Activated CD8-positive, alpha-beta memory T cell treated with anti-CD3 and anti-CD28 coated beads, Interleukin-2, amount 50 U/mL, for 24 hours (primary cell): Measurements from ENCODE around the gene CD58.
A peak's percentile ranks its signal among the peaks of the same experiment; 100 is the strongest.

Experiments used
- DNase-seq: peaks from one replicate; pipeline ENCODE4 v3.0.0-alpha.2; 2020; ENCODE audit errors: extremely low read depth

The CD58 gene

DNA sequence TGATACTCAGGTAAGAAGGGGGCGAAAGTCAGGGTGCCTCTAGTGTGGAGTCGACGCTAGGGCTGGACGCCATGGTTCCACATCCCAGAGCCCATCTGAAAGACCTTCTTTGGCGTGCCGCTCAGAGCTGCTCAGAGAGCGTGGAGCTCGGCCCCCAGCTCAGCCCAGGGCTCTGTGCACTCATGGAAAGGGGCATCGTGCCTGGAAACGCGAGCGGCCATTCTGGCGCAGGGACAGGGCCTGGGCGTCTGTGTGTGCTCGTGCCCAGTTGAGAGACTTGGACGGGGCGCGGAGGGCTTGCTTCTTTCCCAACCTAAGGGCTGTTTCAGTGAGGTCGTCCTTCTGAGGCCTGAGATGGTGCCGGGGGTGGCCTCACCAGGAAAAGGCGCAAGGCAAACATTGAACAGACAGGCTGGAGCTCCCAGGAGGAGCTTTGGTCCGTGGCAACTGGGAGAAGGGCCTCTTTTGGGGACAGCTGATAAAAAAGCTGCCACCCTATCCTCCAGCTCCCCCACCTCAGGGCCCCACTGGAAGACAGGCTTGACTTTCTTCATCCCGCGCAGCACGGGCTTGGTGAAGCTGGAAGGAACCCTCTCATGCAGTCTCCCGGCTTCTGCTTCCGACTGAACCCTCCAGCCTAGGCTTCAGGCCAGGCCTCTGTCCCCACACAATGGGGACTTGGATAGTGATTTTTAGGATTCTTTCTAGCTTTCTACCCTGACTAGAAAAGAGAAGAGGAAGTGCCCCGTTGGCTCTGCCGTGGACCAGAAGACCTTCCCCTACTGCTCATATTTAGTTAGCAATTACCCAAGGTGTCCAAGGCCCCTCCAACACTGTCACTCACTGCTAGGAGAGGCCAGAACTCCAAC lies 77.1 kb downstream of the CD58 start:
- DNase-seq, result no peak

DNA sequence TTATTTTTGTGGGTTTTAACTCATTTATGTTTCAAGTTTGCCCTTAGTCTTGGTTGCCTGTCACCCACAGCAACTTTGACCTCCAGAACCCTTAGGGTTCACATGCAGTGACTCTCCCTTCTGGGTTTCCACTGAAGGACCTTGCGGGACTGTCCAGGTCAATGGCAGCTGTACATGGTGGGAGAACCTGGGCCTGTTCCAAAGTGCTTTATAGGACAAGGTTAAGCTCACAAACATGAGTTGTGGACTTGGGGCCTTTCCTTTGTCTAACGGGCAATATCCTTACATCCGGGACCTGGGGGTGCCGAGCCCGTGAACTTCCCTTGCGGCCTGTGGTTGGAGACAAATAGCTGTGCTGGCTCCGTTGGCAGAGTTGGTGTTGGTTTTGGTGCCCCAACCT lies 77.8 kb downstream of the CD58 start:
- DNase-seq, result no peak

- DNase-seq, result no peak
These were observed 78.4 kb downstream of the CD58 start for GRCh38 chr1:116492358-116492811.

GRCh38 chr1:116491700-116492357 lies 79.0 kb downstream of the CD58 start:
- no peak for DNase-seq

DNA sequence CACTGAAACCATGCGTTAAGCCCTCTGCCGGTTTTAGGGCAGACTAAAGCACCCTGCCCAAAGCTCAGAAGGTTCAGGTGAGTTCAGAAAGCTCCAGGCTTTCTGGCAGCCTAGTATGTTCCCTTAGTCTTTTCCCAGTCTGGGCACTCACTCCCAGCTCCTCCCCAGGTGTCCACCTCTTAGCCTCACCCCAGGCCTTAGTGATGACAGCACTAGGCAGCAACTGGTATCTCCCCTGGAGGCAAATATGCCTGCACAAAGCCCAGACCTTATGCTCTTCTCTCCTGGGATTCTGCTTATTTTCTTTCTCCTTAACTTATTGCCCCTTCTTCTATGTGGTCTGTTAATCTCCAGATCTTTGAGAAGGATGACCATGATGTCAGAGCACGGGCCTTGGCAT lies 80.2 kb downstream of the CD58 start:
- no peak for DNase-seq

- DNase-seq, result no peak
These were observed 81.6 kb downstream of the CD58 start for GRCh38 chr1:116489231-116489697.

DNA sequence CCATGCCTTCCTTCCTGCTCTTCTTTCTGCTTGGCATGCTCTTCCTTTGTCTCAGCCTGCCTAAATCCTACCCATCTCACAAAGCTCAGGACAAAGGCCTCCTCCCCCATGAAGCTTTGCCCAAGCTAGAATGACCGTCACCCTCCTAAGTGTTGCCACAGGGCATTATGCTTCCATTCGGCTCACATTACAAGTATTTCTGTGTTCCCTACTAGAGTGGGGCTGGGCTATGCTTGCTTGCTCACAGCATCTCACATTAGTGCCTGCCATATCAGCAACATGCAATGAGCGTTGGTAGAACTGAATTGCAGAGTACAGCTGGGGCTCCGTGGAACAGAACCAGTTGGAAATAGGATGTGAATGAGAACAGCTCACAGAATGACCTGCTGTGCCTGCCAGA lies 82.8 kb downstream of the CD58 start:
- DNase-seq, result no peak

DNA sequence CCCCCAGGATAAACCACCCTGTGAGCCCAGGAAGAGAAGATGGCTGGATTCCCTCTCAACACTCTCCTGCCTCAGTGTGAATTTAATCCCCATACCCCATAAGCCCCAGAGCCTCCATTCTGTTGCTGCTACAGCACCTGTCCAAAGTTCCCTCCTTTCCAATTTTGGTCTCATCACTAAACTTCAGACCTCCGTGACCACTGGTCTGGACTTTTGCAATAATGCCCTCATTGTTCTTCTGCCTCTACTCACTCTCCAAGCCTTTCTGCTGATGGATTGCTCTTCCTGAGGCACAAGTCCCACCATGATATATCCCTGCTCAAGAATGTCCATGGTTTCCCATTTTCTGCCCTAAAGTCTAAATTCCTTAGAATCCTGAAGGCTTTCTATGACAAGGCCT lies 83.2 kb downstream of the CD58 start:
- no peak for DNase-seq

- no peak for DNase-seq
These were observed 83.8 kb downstream of the CD58 start for GRCh38 chr1:116487031-116487430.

GRCh38 chr1:116486424-116486823 lies 84.4 kb downstream of the CD58 start:
- no peak for DNase-seq

- no peak for DNase-seq
These were observed 84.8 kb downstream of the CD58 start for GRCh38 chr1:116485976-116486375.

DNA sequence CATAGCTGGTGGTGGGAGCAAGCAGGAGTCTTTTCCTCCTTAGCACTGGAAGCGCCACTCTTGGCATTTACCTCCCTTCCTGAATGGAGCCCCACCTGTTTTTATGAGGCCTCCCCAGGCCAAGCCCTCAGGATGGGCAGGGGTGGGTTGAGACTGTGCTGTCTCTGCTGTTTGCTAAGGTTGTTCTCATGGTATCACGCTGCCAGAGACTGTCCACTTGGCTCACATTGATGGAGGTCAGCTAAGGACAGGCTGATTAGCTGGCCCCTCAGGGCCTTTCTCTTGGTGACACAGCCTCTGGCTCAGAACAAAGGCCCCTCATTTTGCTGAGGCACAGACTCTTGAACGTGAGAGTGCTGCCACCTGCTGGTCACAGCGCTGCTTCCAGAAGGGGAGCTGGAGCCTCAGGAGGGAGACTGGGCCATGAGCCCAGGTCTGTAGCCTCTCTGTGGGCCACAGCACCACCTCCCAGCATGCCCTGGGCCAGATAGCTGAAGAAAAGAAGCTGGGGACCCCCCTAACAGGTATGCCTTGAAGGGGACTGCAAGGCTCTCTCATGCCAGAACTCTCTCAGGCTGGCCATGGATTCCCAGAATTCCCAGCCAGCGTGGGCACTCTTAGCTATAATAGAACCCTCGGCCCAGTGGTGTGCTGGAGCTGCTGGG lies 85.6 kb downstream of the CD58 start:
- peak; percentile 80 for DNase-seq

GRCh38 chr1:116483481-116484309 lies 87.1 kb downstream of the CD58 start:
- DNase-seq, result no peak

DNA sequence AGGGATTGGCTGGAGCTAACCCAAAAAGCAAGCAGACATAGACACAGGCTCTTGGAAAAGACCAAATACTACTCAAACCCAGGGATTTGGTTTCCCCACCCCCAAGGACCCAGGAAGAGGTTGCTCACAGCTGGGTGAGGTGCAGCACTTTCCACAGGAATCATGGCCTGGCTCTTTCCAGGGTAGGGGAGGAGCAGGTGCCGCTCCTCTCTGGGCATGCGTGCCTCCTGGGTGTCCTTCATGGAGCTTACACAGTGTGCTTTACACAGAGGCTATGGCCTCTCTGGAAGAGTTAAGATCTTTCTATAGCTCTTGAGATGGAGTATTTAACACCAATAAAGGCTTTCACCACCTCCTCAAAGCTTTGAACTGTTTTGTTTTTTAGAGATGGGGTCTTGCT lies 88.3 kb downstream of the CD58 start:
- DNase-seq, result no peak

GRCh38 chr1:116481934-116482333 lies 88.9 kb downstream of the CD58 start:
- no peak for DNase-seq

- no peak for DNase-seq
These were observed 92.2 kb downstream of the CD58 start for GRCh38 chr1:116478621-116479020.

DNA sequence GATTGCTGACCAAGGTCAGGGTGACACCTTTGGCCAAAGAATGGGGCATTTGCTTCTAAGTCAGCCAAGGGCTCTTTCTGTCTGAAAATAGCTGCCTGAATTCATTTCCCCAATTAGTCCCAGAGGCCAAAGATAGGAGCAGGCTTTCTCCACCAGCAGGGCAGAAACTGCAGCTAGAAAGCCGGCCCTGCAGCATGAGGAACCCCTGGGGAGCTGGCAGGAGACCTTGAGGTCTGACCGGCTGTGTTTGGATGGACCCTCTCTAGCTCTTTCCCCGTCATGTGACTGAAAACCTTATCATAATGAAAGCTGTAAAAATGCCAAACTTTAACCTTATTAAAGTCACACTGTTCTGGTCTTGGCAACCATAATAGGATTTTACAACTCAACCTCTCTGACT lies 93.4 kb downstream of the CD58 start:
- no peak for DNase-seq

DNA sequence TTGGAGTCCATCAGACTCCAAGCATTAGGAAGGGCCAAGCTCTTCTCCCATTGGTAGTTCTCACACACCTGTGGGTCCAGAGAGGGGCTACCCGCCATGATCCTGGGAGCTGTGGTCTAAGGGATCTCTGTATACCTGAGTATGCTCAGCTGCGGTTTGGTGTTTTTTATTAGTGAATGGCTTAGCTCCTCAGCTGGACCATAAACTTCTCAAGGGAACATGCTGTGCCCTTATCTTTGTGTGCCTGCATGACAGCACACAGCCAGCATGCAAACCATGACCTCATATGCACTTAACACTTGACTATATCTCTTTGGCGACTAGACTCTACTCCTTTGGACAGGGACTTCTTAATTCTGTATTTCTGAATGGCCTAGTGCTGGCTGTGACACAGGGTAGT lies 94.5 kb downstream of the CD58 start:
- DNase-seq, result no peak

GRCh38 chr1:116475850-116476218 lies 95.0 kb downstream of the CD58 start:
- no peak for DNase-seq

DNA sequence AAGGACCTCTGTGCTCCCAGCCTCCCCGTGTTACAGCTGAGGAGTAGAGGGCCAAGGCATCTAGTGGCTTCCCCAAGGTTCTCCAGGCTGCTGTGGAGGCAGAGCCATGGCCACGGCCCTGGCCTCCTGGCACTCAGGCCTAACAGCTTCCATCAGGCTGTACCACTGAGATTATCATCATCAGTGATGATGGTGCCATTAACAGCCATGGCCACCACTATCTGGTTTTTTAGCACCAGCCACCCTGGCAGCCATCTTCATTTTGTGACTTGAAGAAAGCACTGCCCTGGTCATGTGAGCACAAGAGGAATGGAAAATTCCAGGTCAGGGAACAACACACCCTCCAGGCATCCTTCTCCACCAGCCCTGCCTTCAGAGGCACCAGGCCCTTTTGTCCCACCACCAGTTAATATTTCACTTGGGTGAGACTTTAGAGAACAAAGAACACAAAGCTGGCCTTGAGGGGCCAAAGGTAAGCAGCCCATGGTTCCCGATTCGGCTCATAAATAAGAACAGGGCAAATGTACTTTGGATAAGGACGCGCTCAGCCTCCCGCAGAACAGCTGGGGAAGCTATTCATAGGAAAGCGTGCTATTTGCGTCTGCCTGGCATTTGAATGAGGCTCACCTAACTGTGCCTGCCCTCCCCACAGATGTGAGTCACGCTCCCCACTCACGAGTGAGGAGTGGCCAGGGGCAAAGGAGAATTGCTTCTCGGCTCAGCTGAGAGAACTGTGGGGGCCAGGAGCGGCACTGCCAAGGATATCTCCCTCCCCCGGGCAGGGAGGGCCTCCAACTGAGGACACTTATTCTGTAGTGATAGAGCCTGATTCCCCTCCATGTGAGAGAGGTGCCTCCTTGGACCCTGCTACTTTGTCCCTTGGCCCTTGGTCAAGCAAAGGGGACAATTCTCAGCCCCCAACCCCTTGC lies 95.6 kb downstream of the CD58 start:
- DNase-seq, result no peak
